Measurements from ENCODE around the gene GIMAP8.

Gene GIMAP8

GRCh38 chr7:150450491-150451001, at the start of gene GIMAP8:
Gene GIMAP8, plus strand, starts transcription at chr7:150450630. Its CDS starts 16,069 bp downstream, at chr7:150466699.
- peak; percentile 43 for DNase-seq

DNA sequence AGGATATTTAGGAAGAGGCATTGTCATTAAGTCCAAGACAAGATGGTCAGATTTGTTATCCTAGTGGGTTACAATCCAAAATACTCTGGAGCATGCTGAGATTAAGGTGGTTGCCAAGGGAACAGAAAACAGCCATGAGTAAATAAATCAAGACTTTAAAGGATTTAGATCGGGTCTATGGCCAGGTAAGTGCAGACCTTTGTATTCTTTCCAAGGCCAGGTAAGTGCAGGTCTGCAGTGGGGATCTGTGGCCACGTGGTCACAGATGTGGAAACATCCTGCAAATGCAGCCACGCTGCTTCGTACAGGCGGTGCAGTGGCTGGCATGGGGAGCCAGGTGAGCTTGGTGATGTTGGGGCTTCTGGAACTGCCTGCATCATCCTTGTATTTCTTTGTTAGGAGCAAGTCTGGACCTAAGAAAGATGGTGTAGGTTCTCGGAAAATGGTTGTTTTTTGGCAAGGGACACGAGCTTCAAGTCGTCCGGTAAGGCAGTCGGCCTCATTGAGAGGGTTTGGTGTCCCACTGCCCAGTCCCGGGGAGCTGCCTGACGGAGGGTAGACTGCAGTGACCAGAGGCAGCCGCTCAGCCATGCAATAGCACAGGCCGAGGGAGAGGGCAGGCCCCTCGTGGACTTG, 49.5 kb upstream of the GIMAP8 start:
- DNase-seq = no peak

DNA sequence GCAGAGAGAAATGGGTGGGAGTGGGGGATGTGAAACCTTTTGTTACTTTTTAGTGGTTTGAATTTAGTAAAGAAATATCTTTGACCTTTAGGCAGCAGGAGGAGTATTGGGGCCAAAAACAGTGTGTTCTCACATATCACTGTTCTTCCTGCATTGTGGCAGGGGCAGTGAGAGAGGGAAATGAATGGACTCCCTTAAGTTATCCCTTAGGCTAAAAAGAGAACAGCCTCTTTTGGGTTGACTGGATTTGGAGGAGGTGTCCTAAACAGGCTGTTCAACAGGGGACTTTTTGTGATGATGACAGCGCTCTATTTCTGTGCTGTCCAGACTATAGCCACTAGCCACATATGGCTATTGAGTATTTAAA, 49.0 kb upstream of the GIMAP8 start:
- DNase-seq = no peak

DNA sequence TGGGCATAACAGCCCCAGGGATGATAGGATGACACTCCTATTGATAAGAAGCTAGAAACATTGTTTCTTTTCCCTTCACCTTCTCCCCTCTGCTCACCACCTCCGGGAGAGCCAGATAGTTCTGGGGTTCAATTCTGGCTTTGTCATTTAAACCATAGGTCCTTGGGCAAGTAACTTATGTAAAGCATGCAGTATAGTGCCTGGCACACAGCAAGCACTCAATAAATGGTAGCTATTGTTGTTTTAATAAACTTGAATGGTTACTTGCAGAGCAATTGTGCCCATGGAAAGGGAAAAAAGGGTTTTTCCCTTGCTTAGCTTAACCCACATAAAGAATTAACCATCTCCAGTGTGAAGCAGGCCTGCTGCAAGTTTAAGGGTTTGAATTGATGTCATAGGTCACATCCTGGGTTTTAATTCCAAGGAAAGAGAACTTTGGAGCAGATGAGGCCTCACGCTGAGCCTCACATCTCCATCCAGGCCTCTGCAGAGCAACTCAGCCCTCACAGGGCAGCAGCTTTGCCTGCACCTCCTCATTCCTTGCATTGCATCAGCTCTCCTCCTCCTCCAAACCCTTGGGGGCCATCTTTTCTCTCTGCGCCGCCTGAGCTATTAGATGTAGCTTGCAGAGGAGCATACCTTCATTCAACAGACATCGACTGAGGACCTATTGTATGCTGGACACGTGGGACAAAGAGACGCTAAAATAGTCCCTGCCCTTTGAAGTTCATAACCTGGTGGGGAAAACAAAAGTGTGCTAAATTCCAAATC, 48.4 kb upstream of the GIMAP8 start:
- no peak for DNase-seq

DNA sequence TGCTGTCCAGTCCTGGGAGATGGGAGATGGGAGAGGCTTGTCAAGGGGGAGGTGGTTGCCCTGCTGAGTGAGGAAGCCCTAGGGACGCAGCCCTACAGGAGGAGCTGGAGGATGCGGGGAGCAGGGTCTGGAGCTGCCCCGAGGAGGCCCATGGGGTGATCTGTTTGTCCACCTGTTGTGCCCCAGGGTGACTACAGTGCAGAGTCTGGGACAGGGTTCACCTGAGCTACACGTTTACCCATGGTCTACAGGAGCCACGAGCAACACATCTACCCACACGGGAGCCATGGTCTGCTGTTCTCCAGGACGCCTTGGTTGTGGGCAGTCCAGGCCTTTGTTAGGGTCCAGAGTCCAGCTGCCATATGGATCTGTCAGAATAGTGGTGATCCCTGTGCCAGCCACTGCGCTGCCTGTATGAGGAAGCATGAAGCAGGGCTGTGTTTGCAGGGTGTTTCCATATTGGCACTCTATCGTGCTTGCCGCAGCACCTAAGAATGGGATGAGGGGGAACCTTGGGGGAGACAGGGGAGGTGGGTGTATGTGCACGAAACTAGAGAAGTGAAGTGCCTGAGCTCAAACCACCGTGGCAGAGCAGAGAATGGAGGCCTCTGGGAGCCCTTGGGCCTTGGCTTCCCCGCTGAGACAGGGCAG, 47.6 kb upstream of the GIMAP8 start:
- no peak for DNase-seq

DNA sequence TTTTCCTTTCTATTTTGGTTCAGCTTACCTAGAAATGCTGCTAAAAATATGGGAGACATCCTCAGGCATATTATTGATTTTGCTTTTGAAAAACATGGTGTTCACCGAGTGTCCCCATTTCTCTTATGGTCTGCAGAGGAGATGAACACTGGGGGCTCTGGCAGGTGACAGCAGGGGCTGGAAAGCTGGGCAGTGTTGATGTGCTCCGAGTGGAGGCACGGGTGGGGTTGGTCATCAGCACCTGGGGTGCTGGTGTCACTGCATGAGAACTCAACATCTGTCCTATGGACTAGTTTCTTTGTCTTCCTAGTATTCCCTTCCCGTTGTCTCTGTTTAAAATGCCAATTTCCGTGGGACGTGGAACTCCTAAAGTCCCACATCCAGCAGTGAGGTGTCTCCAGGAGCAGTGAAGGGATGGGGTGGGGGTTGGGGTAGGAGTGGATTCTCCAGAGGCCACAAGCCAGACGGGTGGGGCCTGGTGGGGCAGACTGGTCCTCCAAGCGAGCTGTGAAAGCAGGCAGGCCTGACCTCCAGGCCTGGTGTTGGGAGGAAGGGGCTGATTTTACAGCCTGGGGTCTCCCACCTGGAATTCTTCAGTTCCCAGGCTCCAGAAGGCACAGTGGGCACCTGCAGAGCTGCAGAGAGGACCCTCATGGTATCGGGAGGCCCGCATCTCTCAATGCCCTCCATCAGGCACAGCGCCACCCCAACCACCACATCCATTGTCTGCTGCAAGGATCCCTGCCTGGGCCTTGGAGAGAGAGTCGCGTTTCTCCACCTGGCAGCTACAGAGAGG, 46.9 kb upstream of the GIMAP8 start:
- DNase-seq = no peak

DNA sequence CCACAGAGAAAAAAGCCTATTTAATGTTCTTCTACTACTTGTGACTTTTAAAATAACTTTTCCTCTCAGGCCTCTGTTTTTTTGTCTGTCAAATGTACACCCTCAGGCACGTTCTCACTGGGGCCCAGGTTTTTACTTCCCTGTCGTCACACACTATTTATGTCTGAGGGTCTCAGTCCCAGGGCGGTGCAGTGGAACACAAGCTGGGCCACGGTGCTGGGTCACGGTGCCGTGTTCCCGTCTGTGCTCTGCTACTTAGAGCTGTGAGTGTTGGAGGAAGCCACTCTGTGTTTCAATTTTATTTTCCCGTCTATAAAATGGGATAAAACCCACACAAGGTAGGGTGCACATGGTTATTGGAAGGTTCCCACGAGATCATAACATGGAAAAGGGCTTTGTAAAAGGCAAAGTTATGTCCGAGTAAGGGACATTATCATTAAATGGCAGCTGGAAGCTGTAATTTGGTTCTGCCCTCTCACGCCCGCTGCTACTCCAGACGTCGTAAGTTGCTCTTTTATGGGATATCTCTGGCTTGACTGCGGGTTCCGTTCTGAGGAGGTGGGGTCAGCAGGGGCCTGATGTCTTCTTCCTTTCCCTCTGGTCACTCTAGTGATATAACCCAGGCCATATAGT, 46.1 kb upstream of the GIMAP8 start:
- DNase-seq = peak; percentile 20

DNA sequence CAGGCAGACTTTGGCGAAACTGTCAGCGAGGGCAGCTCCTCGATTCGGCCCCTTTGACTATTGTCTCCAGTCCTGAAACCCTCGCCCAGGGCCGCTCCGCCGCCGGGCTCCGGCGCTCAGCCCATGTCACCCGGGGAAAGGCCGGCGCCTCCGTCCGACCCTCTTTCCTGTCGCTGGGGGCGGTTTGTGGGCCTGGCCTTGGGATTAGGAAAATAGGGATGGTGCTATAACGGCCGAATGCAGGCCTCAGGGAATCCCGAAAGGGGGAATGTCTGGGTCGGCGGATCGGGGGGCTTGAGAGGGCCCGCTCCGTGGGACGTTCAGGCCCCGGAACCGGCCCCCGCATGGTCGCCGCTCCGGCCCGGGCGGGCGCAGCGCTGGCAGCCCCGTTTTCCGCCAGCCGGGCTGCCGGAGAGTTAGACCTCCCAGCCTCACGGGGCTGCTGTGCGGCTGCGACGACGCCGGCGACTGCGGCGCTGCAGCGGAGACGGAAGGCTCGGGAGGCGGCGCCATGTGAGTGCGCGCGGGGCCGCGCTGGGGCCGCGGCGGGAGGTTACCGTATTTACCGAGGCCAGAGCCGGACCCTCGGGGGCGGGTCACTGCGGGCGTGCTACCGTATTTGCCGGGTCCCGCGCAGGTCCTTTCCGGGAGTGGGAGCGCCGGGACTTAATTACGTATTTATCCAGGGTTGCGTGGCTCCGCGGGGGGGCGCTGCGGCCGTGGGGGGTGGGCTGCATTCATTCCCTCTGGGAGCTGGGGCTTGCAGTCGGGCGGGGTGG, 45.4 kb upstream of the GIMAP8 start:
- peak; percentile 67 for DNase-seq

DNA sequence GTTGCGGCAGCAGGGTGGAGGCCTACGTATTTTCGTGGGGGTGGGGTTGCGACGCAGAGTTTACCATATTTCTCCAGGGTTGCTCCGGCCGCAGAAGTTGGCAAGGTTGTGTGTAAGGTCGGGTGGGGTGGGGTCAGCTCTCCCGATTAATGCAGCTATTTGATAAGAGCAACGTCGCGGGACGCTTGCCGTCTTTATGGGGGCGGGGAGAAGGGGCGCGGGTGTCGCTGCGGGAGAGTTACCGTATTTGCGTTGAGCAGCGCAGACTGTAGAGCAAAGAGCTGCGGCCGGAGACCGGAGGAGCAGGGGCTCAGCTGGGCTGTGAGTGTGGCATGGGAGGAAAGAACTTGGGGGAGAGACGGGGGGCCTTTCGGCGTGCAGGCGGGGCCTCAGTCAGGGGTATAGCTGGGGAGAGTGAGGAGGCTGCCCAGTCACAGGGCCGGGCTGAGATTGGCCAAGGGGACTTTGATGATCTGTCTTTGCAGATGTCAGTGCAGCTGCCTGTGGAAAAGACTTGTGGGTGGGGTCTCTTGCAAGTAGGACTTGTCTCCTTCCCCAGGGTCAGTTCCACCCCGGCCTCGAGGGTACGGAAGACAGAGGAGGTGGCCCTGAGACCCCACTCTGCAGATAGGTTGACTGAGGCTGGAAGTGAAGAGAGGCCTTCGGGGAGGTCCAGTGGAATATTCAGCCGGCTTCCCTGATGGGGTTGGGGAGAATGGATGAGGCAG, 44.7 kb upstream of the GIMAP8 start:
- DNase-seq = no peak

- no peak for DNase-seq
Measured at GRCh38 chr7:150406312-150406566, 44.2 kb upstream of the GIMAP8 start.

GRCh38 chr7:150406567-150407421, 43.6 kb upstream of the GIMAP8 start:
- DNase-seq = no peak

DNA sequence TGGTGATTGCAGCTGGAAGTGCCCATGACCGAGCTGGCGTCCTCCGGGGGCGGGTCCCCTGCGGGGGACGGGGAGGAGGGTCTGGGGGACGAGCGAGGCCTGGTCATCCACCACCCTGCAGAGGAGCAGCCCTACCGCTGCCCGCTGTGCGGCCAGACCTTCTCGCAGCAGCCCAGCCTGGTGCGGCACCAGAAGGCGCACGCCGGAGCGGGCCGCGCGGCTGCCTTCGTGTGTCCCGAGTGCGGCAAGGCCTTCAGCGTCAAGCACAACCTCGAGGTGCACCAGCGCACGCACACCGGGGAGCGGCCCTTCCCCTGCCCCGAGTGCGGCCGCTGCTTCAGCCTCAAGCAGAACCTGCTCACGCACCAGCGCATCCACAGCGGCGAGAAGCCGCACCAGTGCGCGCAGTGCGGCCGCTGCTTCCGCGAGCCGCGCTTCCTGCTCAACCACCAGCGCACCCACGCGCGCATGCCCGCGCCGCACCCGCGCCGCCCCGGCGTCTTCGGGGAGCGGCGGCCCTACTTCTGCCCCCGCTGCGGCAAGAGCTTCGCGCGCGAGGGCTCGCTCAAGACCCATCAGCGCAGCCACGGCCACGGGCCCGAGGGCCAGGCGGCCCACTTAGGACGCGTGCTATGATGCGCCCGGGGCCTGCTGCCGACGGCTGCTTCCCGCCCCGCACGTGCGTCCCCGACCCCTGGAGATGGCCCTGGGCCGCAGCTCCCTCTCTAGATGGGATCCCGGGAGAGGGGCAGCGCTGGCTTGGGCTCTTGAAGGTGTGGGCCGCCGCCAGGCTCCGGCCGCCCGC, 42.6 kb upstream of the GIMAP8 start:
- no peak for DNase-seq

- no peak for DNase-seq
Measured at GRCh38 chr7:150408393-150409299, 41.8 kb upstream of the GIMAP8 start.

- DNase-seq = no peak
Measured at GRCh38 chr7:150409300-150410030, 41.0 kb upstream of the GIMAP8 start.

DNA sequence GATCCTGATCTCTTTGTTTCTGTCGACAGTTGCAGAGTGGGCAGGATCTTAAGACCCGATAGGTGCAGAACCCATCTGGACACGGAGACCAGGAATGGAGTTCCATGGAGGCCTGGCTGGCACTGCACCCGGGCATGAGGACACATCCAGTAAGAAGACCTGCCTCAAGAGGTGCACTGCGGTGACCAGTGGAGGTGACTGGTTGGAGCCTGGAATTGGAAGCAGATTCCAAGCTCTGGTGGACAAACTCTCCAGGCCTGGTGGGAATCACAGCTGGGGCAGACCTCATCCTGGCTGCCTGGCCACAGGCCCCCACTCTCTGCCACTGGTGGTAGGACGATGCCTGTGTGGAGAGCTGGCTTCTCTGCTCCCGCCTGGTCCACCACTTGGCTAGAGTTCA, 40.3 kb upstream of the GIMAP8 start:
- DNase-seq = no peak

DNA sequence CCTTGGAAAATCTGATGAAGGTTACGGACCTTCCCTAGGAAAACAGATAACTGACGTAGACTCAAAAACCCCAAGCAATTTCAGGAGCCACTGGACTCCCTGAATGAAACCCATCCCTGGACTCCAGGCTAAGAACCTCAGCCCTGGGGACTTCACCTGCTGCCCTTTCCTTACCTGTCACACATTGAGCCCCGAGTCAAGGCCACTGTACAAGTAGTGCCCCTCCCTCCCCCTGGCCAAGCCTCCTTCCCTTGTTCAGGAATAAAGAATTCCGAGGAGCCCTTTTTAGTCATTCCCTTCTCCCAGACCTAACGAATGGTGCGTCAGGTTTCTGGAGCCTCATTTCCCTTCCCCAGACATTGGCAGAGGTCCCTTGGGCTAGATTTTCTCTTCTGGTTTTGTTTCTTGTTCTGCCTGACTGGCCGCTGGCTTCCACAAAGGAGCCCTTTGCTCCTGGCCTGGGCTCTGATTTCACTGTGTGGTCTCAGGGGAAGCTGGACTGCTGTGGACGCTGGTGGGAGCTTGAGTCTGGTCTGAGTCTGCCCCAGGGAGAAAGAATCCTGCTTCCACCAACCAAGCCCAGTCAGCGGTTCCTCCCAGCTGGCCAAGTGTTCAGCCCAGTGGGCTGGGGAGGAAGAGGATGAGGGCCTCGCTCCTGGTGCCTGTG, 39.6 kb upstream of the GIMAP8 start:
- DNase-seq = no peak

DNA sequence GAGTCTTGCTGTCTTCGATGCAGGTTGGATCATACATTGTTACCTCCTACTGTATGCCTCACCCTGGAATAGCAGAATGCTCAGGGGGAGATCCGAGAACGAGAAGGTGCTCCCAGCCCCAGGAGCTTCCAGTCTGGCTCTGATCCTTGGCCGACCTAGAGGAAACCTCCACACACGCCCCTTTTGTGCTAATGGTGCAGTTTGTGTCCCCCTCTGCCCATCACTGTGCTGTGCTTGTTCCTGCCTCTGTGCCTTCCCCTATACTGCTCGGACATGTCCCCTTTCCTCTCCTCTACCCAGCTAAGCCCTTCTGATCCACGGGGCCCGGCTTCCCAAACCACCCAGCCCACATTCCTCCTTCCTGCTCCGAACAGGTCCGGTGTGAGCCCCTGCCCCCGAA, 38.8 kb upstream of the GIMAP8 start:
- DNase-seq = no peak
